HG02642 (cell line): ENCODE data around the gene ARHGEF19.
"Not testable (repeated sequence)": the region's sequence is repeated elsewhere in the genome, so short reads cannot be mapped to it uniquely, and the experiment has no call there.

Source experiments
- ATAC-seq: cut with Tn5 transposase; IDR thresholded peaks from one replicate; pipeline ENCODE4 v1.9.1; 2021; ENCODE audit warnings: mild to moderate bottlenecking; ENCODE audit not compliant: unreplicated experiment, poor library complexity

Gene ARHGEF19

GRCh38 chr1:16226129-16226489 is 13.7 kb upstream of the ARHGEF19 start:
- no peak for ATAC-seq

- ATAC-seq, result no peak
Observed at GRCh38 chr1:16224472-16224871, 12.0 kb upstream of the ARHGEF19 start.

GRCh38 chr1:16222716-16223115 is 10.3 kb upstream of the ARHGEF19 start:
- ATAC-seq, result not testable (repeated sequence)

GRCh38 chr1:16221499-16221898 is 9.0 kb upstream of the ARHGEF19 start:
- ATAC-seq, result no peak

- ATAC-seq, result no peak
Observed at GRCh38 chr1:16219968-16220500, 7.6 kb upstream of the ARHGEF19 start.

- ATAC-seq, result no peak
Observed at GRCh38 chr1:16218674-16219071, 6.2 kb upstream of the ARHGEF19 start.

GRCh38 chr1:16218014-16218673 is 5.7 kb upstream of the ARHGEF19 start:
- no peak for ATAC-seq

GRCh38 chr1:16217061-16217785 is 4.8 kb upstream of the ARHGEF19 start:
- peak; percentile 92 for ATAC-seq

- no peak for ATAC-seq
Observed at GRCh38 chr1:16215882-16216753, 3.7 kb upstream of the ARHGEF19 start.

GRCh38 chr1:16215240-16215639 is 2.8 kb upstream of the ARHGEF19 start:
- not testable (repeated sequence) for ATAC-seq

GRCh38 chr1:16213544-16213943 is 1.1 kb upstream of the ARHGEF19 start:
- ATAC-seq, result not testable (repeated sequence)

GRCh38 chr1:16213013-16213412 is 561 bp upstream of the ARHGEF19 start:
- no peak for ATAC-seq

- ATAC-seq, result no peak
Observed at GRCh38 chr1:16211824-16212223, 628 bp downstream of the ARHGEF19 start.

- no peak for ATAC-seq
Observed at GRCh38 chr1:16210581-16210980, 1.9 kb downstream of the ARHGEF19 start.

GRCh38 chr1:16209847-16210407 is 2.5 kb downstream of the ARHGEF19 start:
- no peak for ATAC-seq

- no peak for ATAC-seq
Observed at GRCh38 chr1:16209132-16209846, 3.2 kb downstream of the ARHGEF19 start.

GRCh38 chr1:16208270-16208987 is 4.0 kb downstream of the ARHGEF19 start:
- ATAC-seq, result no peak

GRCh38 chr1:16207318-16208269 is 4.9 kb downstream of the ARHGEF19 start:
- no peak for ATAC-seq
